GM13976 (cell line): Measurements from ENCODE around the gene TAF6.

Experiments
- DNase-seq: peaks from one replicate; pipeline ENCODE4 v3.0.0; 2012; ENCODE audit warnings: low spot score
- CTCF ChIP-seq: IDR thresholded peaks from 2 replicates; pipeline ENCODE4 v1.5.1; 2012; ENCODE audit warnings: borderline replicate concordance, mild to moderate bottlenecking; ENCODE audit not compliant: insufficient read depth; ENCODE audit errors: extremely low read depth, missing control alignments, control extremely low read depth
- in situ Hi-C: fragments of 300-500 bp; cut with MboI; formaldehyde crosslinking; loops from one replicate; pipeline ENCODE4 v1.12.0; 2022; ENCODE audit warnings: low sequenced_read_pairs, mixed read lengths, inconsistent platforms; ENCODE audit not compliant: unreplicated experiment

TAF6 gene

DNA sequence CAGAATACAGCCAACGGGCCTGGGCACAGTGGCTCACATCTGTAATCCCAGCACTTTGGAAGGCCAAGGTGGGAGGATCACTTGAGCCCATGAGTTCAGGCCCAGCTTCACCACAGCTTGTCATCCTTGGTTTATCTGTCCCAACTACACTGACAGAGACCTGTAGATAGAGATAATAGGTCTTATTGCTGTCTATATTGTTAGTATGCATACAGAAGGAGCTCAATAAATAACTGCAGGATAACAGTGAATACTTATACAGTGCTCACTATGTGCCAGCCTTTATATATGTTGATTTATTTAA is 1.5 kb upstream of the TAF6 start:
- no peak for TF ChIP-seq CTCF
- in situ Hi-C loops: no loop called here
- DNase-seq: no peak

- TF ChIP-seq CTCF: no peak
- in situ Hi-C loops: no loop called here
- no peak for DNase-seq
Measured at GRCh38 chr7:100119970-100120732, 993 bp upstream of the TAF6 start.

DNA sequence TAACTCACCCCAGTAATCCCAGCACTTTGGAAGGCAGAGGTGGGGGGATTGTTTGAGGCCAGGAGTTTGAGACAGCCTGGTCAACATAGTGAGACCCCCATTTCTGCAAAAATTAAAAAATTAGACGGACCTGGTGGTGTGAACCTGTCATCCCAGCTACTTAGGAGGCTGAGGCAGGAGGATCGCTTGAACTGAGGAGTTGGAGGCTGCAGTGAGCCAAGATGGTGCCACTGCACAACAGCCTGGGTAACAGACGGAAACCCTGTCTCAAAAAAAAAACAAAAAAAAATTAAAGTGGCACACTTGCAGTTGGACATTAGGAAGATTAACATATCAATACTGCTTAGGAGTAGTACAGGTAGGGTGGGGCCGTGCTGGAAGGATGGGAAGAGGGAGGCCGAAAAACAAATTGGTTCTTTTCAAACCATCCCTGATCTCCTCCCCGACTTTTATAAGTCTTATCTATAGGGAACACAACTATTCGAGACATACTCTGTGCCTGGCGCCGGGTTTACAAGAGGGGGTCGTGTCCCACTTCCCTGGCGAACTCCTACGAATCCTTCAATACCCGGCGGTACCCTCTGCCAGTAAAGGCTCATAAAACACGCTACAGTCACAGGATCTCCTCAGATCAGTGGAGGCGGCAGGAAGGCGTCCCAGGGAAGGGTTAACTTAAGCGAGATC is 628 bp downstream of the TAF6 start:
- in situ Hi-C loops: no loop called here
- no peak for DNase-seq
- TF ChIP-seq CTCF: no peak

DNA sequence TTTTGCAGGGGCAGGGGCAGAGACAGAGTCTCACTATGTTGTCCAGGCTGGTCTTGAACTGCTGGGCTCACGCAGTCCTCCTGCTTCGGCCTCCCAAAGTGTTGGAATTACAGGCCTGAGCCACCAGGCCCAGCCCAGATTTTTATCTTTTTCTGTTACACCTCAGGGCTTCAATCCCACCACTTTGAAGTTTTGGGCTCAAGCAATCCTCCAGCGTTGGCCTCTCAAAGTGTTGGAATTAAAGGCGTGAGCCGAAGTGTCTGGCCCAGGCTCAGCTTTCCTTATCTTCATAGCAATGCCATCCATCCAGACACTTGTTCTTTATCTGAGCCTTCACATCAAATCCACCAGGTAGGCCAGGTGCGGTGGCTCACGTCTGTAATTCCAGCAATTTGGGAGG is 4.1 kb downstream of the TAF6 start:
- in situ Hi-C loops: no loop called here
- TF ChIP-seq CTCF: no peak
- DNase-seq: no peak

DNA sequence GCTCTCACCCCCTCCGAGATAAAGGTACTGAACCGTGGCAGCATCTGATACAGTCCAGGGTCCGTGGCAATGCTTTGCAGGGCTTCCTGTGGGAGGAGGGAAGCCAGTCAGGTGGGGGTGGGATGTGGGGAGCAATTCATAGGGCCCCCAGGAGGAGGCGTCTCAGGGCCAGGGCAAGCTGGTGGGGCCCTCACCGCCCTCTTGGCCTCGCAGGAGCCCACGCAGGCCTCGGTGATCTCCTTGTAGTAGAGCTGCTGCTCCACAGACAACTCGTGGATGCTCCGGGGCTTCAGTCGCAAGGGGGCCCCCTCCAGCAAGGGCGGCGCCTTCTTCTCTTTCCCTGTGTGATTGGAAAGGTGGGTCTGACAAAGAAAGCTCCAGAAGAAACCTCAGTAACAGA is 7.2 kb downstream of the TAF6 start:
- in situ Hi-C loops: no loop called here
- DNase-seq: no peak
- TF ChIP-seq CTCF: no peak

DNA sequence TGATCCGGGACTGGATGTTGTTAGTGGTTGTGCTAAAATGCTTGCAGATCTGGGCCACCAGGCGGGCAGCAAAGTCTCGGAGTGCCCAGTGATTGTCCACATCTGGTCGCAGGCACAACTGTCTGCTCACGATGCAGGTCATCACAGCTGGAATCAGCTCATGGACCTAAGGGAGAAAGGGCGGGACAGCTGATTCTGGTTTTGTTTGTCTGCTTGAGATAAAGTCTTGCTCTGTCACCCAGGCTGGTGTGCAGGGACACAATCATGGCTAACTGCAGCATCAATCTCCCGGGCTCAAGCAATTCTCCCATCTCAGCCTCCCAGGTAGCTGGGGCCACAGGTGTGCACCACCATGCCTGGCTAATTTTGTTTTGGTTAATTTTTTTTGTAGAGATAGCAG is 8.0 kb downstream of the TAF6 start:
- TF ChIP-seq CTCF: no peak
- in situ Hi-C loops: no loop called here
- no peak for DNase-seq
